ENCODE results near the gene GOLGA5. TPM values are rescaled to one million over a fixed set of nuclear protein-coding genes. Genes with fewer than 3 reads are reported as not detected.
A peak's percentile ranks its signal among the peaks of the same experiment; 100 is the strongest.

GOLGA5 gene
- total and polyA plus RNA-seq, 10 donors, result 16.7 to 37.0 (median 26.5) TPM

DNA sequence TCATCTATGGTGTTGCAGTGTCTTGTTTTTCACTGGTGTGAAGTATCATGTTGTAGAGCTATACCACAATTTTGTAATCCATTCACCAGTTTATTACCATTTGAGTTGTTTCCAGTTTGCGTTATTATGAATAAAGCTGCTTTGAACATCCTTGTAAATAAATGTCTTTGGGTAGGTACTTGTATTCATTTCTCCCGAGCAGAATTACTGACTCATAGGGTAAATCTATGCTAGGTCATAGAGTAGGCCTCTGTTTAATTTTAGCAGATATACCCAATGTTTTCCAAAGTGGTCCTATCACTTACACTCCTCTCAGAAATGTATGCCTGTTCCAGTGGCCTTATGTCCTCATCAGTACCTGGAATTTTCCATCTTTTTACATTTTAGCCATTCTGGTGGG lies 6.6 kb upstream of the GOLGA5 start:
- no peak for DNase-seq
- 90 to 95% (median 93%) methylated on average over 2 of the region's 2 CpGs for WGBS, 5 donors
- no peaks in the 10 kb centered on the region for H3K36me3 ChIP-seq

DNA sequence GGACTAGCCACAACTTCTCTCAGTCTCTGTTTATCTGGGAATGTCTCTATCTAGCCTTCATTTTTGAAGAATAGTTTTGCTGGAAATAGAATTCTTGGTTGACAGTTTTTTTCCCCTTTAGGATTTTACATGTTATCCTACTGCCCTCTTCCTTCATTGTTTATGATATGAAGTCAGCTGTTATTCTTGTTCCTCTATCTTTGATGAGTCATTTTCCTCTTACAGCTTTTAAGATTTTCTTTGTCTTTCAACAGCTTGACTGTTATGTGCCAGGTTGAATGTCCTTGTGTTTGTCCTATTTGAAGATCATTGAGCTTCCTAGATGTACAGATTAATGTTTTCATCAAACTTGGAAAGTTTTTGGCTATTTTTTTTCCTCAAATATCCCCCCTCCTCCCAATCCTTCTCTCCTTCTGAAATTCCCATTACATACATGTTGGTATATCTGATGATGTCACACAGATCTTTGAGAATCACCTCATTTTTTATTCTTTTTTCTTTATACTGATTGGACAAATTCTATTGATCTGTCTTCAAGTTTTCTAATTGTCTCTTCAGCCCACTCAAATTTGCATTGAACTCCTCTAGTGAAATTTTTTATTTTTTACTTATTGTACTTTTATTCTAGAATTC lies 4.5 kb upstream of the GOLGA5 start:
- Histone ChIP-seq H3K9me3 (peaks cover 4 to 32% (median 29%) of the 10 kb centered on the region in 8 donors), H3K27ac (no peak overlapping the region)
- intact Hi-C loops (cut with DNase I; ENCODE audit: low total_unique reads), result no loop called here

More for the DNA sequence above, 6.6 kb upstream of the GOLGA5 start:
- H3K27ac ChIP-seq, result no peak overlapping the region
- TF ChIP-seq POLR2A (IDR thresholded peaks at IDR 0.05) (no peak), POLR2AphosphoS5 (IDR thresholded peaks at IDR 0.05) (no peak)
- TF ChIP-seq, protein P1, sequence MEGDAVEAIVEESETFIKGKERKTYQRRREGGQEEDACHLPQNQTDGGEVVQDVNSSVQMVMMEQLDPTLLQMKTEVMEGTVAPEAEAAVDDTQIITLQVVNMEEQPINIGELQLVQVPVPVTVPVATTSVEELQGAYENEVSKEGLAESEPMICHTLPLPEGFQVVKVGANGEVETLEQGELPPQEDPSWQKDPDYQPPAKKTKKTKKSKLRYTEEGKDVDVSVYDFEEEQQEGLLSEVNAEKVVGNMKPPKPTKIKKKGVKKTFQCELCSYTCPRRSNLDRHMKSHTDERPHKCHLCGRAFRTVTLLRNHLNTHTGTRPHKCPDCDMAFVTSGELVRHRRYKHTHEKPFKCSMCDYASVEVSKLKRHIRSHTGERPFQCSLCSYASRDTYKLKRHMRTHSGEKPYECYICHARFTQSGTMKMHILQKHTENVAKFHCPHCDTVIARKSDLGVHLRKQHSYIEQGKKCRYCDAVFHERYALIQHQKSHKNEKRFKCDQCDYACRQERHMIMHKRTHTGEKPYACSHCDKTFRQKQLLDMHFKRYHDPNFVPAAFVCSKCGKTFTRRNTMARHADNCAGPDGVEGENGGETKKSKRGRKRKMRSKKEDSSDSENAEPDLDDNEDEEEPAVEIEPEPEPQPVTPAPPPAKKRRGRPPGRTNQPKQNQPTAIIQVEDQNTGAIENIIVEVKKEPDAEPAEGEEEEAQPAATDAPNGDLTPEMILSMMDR (IDR thresholded peaks at IDR 0.05 in 8 of 11, conservative IDR thresholded peaks at IDR 0.05 in 3 of 11), result no peak
- peaks cover 0 to 9% (median 0%) of the 10 kb centered on the region in 6 donors for H3K4me1 ChIP-seq
- peaks cover 4 to 32% (median 29%) of the 10 kb centered on the region in 8 donors for H3K9me3 ChIP-seq
- intact Hi-C loops (cut with DNase I; ENCODE audit: low total_unique reads), result no loop called here
- H3K27me3 ChIP-seq (replicated peaks in 1 of 7), result no peaks in the 10 kb centered on the region
- H3K4me3 ChIP-seq, result no peak overlapping the region

DNA sequence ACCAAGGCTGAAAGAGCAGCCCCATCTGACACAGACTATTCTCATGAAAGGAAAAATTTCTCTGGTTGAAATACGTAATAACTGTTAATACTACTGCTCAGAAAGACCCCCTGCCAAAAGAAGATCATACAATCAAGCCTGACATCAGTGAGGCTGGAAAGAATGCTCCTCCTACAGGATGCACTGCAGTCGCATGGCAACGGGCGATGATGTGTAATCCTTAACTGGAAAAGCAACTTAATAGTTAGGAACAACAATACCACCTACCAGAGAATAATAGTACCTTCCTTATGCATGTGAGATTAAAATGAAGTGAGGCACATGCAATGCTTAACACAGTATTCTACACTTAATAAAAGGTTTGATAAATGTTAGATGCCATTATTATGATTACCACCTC lies 1.2 kb upstream of the GOLGA5 start:
- Histone ChIP-seq H3K9me3 (peaks cover 4 to 32% (median 29%) of the 10 kb centered on the region in 8 donors), H3K4me1 (peaks cover 20 to 45% (median 26%) of the 10 kb centered on the region in 6 donors), H3K27me3 (replicated peaks in 1 of 7) (no peaks in the 10 kb centered on the region), H3K27ac (no peak overlapping the region), H3K36me3 (peaks cover 0 to 9% (median 7%) of the 10 kb centered on the region in 6 donors), H3K4me3 (no peak overlapping the region)
- no peak for DNase-seq
- intact Hi-C loops (cut with DNase I; ENCODE audit: low total_unique reads), result no loop called here
- TF ChIP-seq POLR2AphosphoS5 (IDR thresholded peaks at IDR 0.05), result no peak
- no peak for TF ChIP-seq POLR2A (IDR thresholded peaks at IDR 0.05)
- TF ChIP-seq, protein P1 (IDR thresholded peaks at IDR 0.05 in 8 of 11, conservative IDR thresholded peaks at IDR 0.05 in 3 of 11), result no peak
- 62 to 80% (median 71%) methylated on average over 4 of the region's 4 CpGs for WGBS, 5 donors

More for the DNA sequence above, 4.5 kb upstream of the GOLGA5 start:
- Histone ChIP-seq H3K4me3 (no peak overlapping the region), H3K27me3 (replicated peaks in 1 of 7) (no peaks in the 10 kb centered on the region), H3K4me1 (peaks cover 5 to 13% (median 7%) of the 10 kb centered on the region in 6 donors), H3K36me3 (no peaks in the 10 kb centered on the region)
- TF ChIP-seq, protein P1 (IDR thresholded peaks at IDR 0.05 in 8 of 11, conservative IDR thresholded peaks at IDR 0.05 in 3 of 11), result no peak
- DNase-seq, result no peak

DNA sequence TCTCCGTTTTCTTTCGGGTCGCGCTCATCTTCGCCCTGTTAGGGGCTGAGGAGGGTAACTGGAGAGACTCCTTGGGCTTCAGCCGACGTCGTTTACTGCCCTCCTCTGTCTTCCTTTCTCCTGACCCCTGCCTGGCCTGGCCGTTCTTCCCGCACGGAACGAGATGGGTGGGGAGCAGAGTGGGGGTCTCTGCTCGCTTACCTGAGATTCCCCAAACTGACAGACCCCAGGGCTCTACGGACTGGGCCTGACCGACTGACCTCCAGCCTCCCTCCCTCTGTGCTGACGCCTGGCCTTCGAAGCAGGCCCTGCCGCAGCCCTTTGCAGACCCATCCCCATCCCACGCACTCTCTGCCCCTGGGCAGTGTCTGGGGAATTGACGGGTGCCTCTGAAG lies 439 bp downstream of the GOLGA5 start:
- H3K4me1 ChIP-seq, result peaks cover 20 to 61% (median 26%) of the 10 kb centered on the region in 6 donors
- WGBS, 5 donors, result 0 to 1% (median 0%) methylated on average over 17 to 20 of the region's 20 CpGs
- intact Hi-C loops (cut with DNase I; ENCODE audit: low total_unique reads), result no loop called here
- TF ChIP-seq POLR2AphosphoS5 (IDR thresholded peaks at IDR 0.05) (no peak), POLR2A (IDR thresholded peaks at IDR 0.05) (no peak)
- TF ChIP-seq, protein P1 (IDR thresholded peaks at IDR 0.05 in 8 of 11, conservative IDR thresholded peaks at IDR 0.05 in 3 of 11), result no peak
- H3K36me3 ChIP-seq, result peaks cover 0 to 26% (median 12%) of the 10 kb centered on the region in 6 donors
- DNase-seq, result no peak
- H3K27me3 ChIP-seq (replicated peaks in 1 of 7), result no peaks in the 10 kb centered on the region
- H3K27ac ChIP-seq, result peak overlapping the region; percentile 79 to 96 (median 90)
- H3K4me3 ChIP-seq, result peak overlapping the region; percentile 61 to 89 (median 86)
- peaks cover 3 to 17% (median 15%) of the 10 kb centered on the region in 8 donors for H3K9me3 ChIP-seq
